RCC 7860 (cell line): ENCODE data around the gene FGF10.

ENCODE experiments used
- DNase-seq: peaks from one replicate; pipeline ENCODE4 v3.0.0-alpha.2; 2015; ENCODE audit warnings: low spot score
- FAIRE-seq: peaks from 2 replicates; lab custom pipeline; 2012; peaks lifted over from hg19 to GRCh38; lab: Jason Lieb, UNC

FGF10 gene

GRCh38 chr5:44265713-44266112 lies 123.5 kb downstream of the FGF10 start:
- no peak for FAIRE-seq

GRCh38 chr5:44260793-44261192 lies 128.4 kb downstream of the FGF10 start:
- FAIRE-seq = no peak
- DNase-seq = no peak

More at GRCh38 chr5:44265713-44266112, 123.5 kb downstream of the FGF10 start:
- no peak for DNase-seq

- FAIRE-seq (no peak), DNase-seq (no peak)
These were observed 131.4 kb downstream of the FGF10 start for GRCh38 chr5:44257653-44258365.

- FAIRE-seq (no peak), DNase-seq (no peak)
These were observed 132.0 kb downstream of the FGF10 start for GRCh38 chr5:44257221-44257620.
